HuH-7 (cell line): ENCODE results near the gene INPP5A.
"Not testable (repeated sequence)": the region's sequence is repeated elsewhere in the genome, so short reads cannot be mapped to it uniquely, and the experiment has no call there.

Experiments used
- DNase-seq: peaks from one replicate; pipeline ENCODE4 v3.0.0; 2011; ENCODE audit warnings: low spot score

The INPP5A gene

DNA sequence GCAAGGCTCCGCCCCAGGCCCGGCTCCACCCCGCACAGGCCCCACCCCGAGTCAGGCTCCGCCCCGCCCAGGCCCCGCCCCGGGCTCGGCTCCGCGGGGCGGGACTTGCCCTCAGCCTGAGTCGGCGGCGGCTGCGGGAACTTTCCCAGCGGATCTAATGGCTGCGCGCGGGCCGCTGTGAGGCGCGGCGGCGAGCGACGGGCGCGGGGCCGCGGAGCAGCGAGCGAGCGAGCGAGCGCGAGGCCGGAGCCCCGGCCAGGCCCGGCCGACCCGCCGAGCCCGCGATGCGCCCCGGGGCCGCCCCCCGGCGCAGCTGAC, at the start of gene INPP5A:
Gene INPP5A, plus strand, starts transcription at position 104 of the 318 bp plus-strand sequence. CDS start 310 bp downstream, outside the sequence.
- DNase-seq = no peak

DNA sequence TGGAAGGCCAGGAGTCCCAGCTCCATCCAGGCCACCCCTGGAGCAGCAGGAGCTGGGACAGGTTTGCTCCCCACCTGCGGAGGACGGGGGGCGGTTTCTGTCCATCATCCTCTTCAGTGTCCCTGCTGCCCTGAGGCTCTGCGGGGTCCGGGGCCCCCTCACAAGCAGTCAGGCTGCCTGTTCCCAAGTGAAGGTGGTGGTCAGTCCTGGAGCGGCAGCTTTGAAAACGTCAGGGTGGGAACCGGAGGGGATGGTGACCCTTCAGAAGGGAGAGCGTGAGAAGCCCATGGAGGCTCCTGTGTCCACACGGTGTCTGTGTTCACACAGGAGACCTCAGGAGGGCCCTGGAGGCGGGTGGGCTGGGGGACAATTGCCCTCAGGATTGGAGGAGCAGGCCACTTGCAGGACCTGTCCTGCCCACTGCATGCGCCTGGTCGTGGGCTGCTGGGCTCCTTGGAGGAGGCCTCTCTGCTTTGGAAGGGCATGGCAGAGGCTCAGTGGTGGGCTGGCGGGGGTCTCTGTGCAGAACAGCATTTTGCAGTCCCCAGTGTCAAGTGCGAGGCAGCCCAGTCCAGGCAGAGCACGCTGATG, 49.3 kb upstream of the INPP5A start:
- no peak for DNase-seq

- no peak for DNase-seq
Observed at GRCh38 chr10:132489053-132489703, 48.4 kb upstream of the INPP5A start.

GRCh38 chr10:132489704-132490534, 47.7 kb upstream of the INPP5A start:
- no peak for DNase-seq

GRCh38 chr10:132491534-132491933, 46.1 kb upstream of the INPP5A start:
- not testable (repeated sequence) for DNase-seq

- no peak for DNase-seq
Observed at GRCh38 chr10:132492323-132493025, 45.1 kb upstream of the INPP5A start.

- no peak for DNase-seq
Observed at GRCh38 chr10:132493246-132493755, 44.3 kb upstream of the INPP5A start.

DNA sequence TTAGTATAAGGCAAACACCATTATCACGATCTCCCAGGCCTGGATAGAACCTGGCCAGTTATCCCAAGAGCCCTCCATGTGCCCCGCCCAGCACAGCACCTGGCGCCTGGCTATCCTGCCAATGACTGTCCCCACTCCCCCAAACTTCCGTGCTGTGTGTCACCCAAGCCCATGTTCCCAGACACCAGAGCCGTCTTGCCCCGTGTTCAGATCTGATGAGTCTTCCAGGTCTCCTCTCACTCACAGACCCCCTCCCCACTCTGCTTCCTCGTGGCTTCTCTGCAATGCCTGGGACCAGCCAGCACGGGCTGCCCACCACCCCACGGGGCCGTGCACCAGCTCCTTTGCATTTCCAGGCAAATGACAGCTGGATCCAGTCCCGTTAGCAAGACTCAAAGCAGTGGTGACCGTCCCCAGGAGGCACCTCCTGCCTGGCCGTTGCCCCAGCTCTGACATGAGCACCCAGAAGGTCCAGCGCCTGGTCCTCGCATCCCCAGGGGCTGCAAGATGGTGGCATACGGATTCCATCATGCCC, 43.8 kb upstream of the INPP5A start:
- no peak for DNase-seq

- DNase-seq = no peak
Observed at GRCh38 chr10:132494866-132495630, 42.5 kb upstream of the INPP5A start.

DNA sequence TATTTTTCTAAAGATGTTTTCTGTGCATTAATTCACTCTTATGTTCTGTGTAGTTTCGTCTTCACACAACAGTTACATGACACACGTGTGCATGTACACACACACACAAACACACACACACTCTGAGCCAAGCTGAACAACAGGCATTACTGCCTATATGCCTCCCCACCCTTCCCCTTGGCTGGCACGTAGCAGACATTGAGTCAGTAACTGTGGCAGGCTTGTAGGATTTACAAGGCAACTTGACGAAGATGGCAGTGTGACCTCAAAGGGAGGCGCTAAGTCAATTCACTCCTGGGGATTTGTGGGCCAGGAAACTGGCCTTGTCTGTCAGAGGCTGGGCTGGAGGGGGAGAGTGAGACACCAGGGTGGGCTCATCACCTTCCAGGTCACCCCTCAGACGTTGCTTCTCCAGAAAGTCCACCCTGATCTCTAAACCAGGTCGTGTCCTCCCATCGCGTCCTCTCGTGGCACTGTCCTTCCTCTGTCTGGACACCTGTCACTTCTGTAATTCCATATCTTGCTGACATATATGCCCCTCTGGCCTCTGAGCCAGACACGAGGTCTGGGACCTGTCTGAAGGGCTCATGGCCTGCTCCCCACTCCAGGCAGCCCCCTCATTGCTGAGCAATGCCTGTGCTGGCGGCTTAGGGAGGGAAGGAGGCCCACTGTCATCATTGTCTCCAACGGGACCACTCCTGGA, 41.1 kb upstream of the INPP5A start:
- DNase-seq = no peak

GRCh38 chr10:132497063-132497680, 40.4 kb upstream of the INPP5A start:
- DNase-seq = no peak

DNA sequence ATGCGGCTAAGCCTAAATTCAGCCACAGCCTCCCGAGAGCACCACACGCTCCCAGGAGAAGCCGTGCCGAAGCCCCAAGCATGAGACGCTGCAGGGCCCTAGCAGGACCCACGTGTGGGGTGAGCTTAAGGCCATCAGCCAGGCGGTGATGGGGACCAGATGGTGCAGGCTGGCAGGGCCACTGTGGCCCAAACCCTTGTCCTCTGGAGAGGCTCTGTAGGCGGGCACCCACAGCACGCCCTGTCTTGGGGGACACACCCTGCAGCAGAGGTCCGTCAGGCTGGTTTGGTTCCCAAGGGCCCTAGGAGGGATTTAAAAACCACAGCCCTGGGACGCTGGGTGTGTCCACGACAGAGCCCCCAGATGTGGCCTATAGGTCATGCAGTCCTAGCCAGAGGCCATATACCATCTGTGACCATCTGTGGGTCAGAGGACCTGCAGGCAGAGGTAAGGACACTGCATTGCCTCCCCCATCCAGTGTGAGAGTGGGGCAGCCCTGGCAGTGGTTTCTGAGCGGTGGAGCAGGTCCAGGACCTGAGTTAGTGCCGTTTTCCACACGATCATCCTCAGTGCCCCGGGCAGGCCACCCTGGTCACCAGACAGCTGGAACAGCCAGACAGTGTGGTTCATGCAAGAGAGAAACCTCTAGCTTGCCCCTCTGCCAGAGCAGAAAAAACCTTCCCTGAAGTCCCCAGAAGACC, 39.6 kb upstream of the INPP5A start:
- no peak for DNase-seq

DNA sequence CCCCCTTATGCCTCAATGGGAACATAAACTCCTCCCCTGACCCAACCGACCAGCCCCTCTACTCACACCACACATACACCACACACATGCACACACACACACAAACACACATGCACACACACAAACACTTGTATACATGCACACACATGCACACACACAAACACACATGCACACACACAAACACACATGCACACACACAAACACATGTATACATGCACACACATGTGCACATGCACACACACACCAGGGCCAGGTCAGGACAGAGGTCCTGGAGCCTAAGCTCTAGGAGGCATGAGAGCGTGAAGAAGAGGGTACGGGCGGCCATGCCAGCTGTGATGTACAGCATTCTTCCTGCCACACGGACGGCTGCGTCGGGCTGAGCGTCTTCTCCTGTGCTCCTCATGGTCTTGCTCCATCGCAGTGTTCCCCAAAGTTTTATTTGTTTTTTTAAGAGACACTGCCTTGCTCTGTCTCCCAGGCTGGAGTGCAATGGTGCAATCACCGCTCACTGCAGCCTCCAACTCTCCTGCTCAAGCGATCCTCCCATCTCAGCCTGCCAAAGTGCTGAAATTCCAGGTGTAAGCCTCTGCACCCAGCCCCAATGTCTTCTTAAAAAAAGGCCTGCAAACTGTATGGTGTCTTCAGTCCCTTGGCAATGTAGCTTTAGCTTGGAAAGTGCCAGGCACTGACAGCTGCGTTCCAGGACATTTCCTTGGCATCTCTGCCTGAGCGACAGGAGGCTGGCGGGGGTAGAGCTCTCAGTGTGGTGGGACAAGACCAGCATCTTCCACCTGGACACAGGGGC, 38.8 kb upstream of the INPP5A start:
- no peak for DNase-seq

DNA sequence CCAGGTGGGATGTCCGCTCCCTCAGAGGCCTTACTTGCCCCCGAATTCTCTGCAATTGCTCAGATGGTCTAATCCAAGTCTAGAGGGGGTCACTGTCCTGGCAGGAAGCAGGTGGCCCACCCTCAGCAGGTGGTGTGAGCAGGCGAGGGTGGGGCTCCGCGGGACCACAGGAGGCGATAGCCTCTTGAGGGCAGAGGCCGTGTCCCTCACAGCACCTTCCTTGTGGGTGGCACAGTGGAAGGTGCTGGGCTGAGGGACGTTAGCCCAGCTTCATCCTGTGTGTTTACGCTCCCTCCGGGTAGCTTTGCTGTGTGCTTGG, 38.3 kb upstream of the INPP5A start:
- DNase-seq = no peak

DNA sequence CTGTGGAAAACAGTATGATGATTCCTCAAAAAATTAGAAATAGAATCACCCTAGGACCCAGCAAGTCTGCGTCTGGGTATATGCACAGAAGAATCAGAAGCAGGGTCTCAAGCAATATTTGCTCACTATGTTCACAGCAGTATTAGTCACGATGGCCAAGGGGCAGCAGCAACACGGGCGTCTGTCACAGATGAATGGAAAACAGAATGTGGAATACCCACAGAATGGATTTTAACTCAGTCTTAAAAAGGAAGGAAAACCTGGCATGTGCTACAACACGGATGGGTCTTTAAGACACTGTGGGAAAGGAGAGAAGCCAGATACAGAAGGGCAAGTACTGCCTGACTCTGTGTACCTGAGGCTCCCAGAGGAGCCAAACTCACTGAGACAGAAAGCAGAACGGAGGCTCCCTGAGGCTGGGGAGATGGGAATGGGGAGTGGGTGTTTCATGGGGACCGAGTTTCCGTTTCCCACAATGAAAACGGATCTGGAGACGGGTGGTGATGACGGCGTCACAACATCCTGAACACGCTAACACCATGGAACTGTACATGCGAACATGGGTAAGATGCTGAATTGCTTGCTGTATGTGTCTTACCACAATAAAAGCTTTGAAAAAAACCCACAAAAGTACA, 36.7 kb upstream of the INPP5A start:
- DNase-seq = no peak

DNA sequence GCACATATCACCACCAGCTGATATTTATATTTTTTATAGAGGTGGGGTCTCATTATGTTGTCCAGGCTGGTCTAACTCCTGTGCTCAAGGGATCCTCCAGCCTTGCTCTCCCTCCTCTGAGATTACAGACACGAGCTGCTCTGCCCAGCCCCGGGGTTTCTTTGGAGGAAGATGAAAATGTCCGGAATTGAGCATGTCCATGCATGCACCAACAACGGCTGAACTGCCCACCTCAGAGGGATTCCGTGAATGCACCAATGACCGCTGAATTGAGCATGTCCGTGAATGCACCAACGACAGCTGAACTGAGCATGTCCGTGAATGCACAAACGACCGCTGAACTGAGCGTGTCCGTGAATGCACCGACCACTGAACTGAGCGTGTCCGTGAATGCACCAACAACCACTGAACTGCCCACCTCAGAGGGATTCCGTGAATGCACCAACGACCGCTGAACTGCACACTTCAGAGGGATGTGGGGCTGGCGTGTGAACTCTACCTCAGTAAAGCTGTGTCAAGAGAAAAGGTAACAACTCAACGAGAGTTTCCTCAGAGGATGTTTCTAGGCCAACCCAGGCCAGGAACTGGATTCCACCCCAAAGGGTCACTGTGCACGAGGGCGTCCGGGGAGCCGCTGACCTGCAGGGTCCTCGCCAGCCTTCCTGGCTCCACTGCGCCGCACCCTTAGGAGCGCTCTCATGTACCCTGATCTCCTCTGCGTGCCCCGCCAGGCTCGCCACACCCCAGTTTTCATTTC, 34.9 kb upstream of the INPP5A start:
- DNase-seq = no peak

DNA sequence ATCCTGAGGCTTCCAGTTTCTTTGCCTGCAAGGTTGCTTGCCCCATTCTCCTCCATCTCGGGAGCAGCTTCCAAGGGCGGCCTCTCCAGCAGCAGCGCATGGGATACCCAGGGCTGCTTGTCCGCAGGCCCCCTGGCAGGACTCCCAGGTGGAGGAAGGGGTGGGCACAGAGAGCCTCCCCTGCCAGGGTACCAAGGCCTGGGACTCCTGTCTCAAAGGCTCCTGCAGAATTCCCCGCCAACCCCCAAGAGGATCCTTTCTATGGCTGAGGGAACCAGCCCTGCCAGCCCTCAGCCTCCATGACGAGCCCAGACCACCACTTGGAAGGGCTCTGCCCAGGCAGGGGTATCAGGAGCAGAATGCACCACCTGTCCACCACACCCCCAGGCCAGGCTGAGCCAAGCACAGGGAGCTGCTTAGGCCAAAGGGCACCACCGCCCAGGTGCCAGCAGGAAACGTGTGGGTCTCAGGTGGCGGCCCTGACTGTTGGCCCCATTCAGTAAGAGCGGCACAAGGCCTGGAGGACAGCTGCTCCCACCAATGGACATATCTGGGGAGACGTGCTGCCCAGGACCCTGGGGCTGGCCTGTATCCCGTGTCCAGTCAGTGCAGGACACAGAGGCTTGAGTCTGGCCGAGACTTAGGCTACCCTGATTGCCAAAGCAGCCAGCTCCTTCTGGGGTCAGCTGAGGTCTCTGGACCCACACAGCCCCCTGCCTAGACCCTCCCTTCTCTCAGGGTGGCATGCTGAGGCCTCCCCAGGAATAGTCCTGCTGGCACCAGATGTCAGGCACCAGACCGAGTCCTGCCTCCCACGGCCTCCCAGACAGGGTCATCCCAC, 33.8 kb upstream of the INPP5A start:
- DNase-seq = no peak
